Endothelial cell of hepatic sinusoid (primary cell): Measurements from ENCODE around the gene MED23.

Source experiments
- in situ Hi-C: cut with HindIII; loops from 2 replicates; pipeline ENCODE4 v1.10.0; 2017; ENCODE audit warnings: low sequenced_read_pairs

MED23 gene

GRCh38 chr6:131640576-131640975, 12.5 kb upstream of the MED23 start:
- in situ Hi-C loops: no loop called here

- in situ Hi-C loops: no loop called here
Observed at GRCh38 chr6:131640100-131640499, 12.1 kb upstream of the MED23 start.

GRCh38 chr6:131638013-131638412, 10.0 kb upstream of the MED23 start:
- in situ Hi-C loops: no loop called here

- in situ Hi-C loops: no loop called here
Observed at GRCh38 chr6:131636880-131637792, 9.1 kb upstream of the MED23 start, which contains the start of gene ENPP3. ENPP3 (plus strand) TSS chr6:131637302; CDS start chr6:131637385, 83 bp downstream.

GRCh38 chr6:131635384-131636340, 7.6 kb upstream of the MED23 start:
- in situ Hi-C loops: no loop called here

- in situ Hi-C loops: no loop called here
Observed at GRCh38 chr6:131631625-131632289, 3.7 kb upstream of the MED23 start.

- in situ Hi-C loops: no loop called here
Observed at GRCh38 chr6:131629651-131630050, 1.6 kb upstream of the MED23 start.

- in situ Hi-C loops: no loop called here
Observed at GRCh38 chr6:131628726-131629125, 684 bp upstream of the MED23 start.

- in situ Hi-C loops: no loop called here
Observed at GRCh38 chr6:131615275-131615674, 12.8 kb downstream of the MED23 start.

- in situ Hi-C loops: no loop called here
Observed at GRCh38 chr6:131613296-131613925, 14.6 kb downstream of the MED23 start.

- in situ Hi-C loops: no loop called here
Observed at GRCh38 chr6:131602781-131603312, 25.2 kb downstream of the MED23 start.

GRCh38 chr6:131600716-131601115, 27.3 kb downstream of the MED23 start:
- in situ Hi-C loops: no loop called here

GRCh38 chr6:131597446-131597845, 30.6 kb downstream of the MED23 start:
- in situ Hi-C loops: no loop called here

- in situ Hi-C loops: no loop called here
Observed at GRCh38 chr6:131594074-131594473, 34.0 kb downstream of the MED23 start.

- in situ Hi-C loops: no loop called here
Observed at GRCh38 chr6:131592935-131593334, 35.1 kb downstream of the MED23 start.

GRCh38 chr6:131588643-131589042, 39.4 kb downstream of the MED23 start:
- in situ Hi-C loops: no loop called here

GRCh38 chr6:131587909-131588308, 40.1 kb downstream of the MED23 start:
- in situ Hi-C loops: no loop called here

- in situ Hi-C loops: no loop called here
Observed at GRCh38 chr6:131586543-131586942, 41.5 kb downstream of the MED23 start.

- in situ Hi-C loops: no loop called here
Observed at GRCh38 chr6:131581523-131581922, 46.5 kb downstream of the MED23 start.

- in situ Hi-C loops: no loop called here
Observed at GRCh38 chr6:131575834-131576478, 52.1 kb downstream of the MED23 start.
